Vagina (tissue), 2 donors: ENCODE results near the gene SEPHS2. TPM values are rescaled to one million over a fixed set of nuclear protein-coding genes. Genes with fewer than 3 reads are reported as not detected.
A peak's percentile ranks its signal among the peaks of the same experiment; 100 is the strongest.

Source experiments
- DNase-seq, 2 donors: peaks; one replicate each; pipeline ENCODE4 v3.0.0-alpha.2; 2017; ENCODE audit errors: extremely low spot score in 2 of 2
- H3K27ac ChIP-seq: fragments of 200-600 bp; sonication (generic); one replicate; pipeline ENCODE4 v1.5.1; 2019
- H3K27me3 ChIP-seq: fragments of 200-600 bp; sonication (generic); one replicate; pipeline ENCODE4 v1.5.1; 2019
- H3K36me3 ChIP-seq, 2 donors: fragments of 200-600 bp; sonication (generic); one replicate each; pipeline ENCODE4 v1.5.1; 2017 to 2019
- H3K4me1 ChIP-seq: fragments of 200-600 bp; sonication (generic); one replicate; pipeline ENCODE4 v1.5.1; 2019
- H3K4me3 ChIP-seq, 2 donors: fragments of 200-600 bp; sonication (generic); 1 replicate in 1 of 2; 2 replicates in 1 of 2; pipeline ENCODE4 v1.5.1; 2016 to 2019
- H3K9me3 ChIP-seq: fragments of 200-600 bp; sonication (generic); one replicate; pipeline ENCODE4 v1.5.1; 2019
- CTCF ChIP-seq, 3 experiments: fragments of 450-650 bp in 2 of 3; fragments of 200-600 bp in 1 of 3; sonication (generic) in 1 of 3; IDR thresholded peaks; one replicate each; pipeline ENCODE4 v1.5.1; 2017 to 2019; ENCODE audit warnings: antibody characterized with exemption in 3 of 3, mild to moderate bottlenecking in 2 of 3, moderate library complexity in 2 of 3
- POLR2A ChIP-seq, 2 donors: fragments of 450-650 bp; IDR thresholded peaks; one replicate each; pipeline ENCODE4 v1.6.1; 2017; ENCODE audit warnings: antibody characterized with exemption in 2 of 2, mild to moderate bottlenecking in 2 of 2, moderate library complexity in 2 of 2
- POLR2AphosphoS5 ChIP-seq, 2 donors: sonication (generic); formaldehyde crosslinking; IDR thresholded peaks; one replicate each; pipeline ENCODE4 v1.9.0; 2017; ENCODE audit warnings: antibody characterized with exemption in 2 of 2, mild to moderate bottlenecking in 2 of 2, low read depth in 1 of 2; ENCODE audit not compliant: insufficient read depth in 1 of 2
- intact Hi-C: fragments of 100-400 bp; cut with DNase I; formaldehyde crosslinking; loops from one replicate; pipeline ENCODE4 v1.15.1; 2023
- total RNA-seq: library from RNA; depleted of rRNA; stranded (reverse); fragments of >200 nt; gene quantifications from one replicate; pipeline ENCODE4 v1.2.3, GENCODE V29; 2016

SEPHS2 gene
- total RNA-seq, 1 donor from 2014 or later, result 28.0 TPM

DNA sequence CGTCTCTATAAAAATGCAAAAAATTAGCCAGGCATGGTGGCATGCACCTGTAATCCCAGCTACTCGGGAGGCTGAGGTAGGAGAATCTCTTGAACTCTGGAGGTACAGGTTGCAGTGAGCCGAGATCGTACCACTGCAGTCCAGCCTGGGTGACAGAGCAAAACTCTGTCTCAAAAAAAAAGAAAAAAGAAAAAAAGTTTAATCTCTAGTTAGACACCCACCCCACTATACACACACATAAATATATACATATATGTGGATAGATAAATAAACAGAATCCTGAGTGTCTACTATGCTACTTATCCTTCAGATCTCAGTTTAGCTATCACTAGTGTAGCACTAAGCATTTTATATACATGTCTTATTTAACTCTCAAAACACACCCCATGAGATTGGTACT, 45.6 kb upstream of the SEPHS2 start:
- no peak overlapping the region for H3K27ac ChIP-seq
- H3K4me3 ChIP-seq, result no peak overlapping the region
- H3K4me1 ChIP-seq, result no peaks in the 10 kb centered on the region
- intact Hi-C loops, result no loop called here
- H3K9me3 ChIP-seq, result no peaks in the 10 kb centered on the region
- DNase-seq, result no peak
- H3K27me3 ChIP-seq, result no peaks in the 10 kb centered on the region
- no peaks in the 10 kb centered on the region for H3K36me3 ChIP-seq
- TF ChIP-seq POLR2AphosphoS5 (IDR thresholded peaks at IDR 0.05; ENCODE audit: insufficient read depth in 1 of 2, low read depth in 1 of 2) (no peak), CTCF (IDR thresholded peaks at IDR 0.05) (no peak), POLR2A (IDR thresholded peaks at IDR 0.05) (no peak)

DNA sequence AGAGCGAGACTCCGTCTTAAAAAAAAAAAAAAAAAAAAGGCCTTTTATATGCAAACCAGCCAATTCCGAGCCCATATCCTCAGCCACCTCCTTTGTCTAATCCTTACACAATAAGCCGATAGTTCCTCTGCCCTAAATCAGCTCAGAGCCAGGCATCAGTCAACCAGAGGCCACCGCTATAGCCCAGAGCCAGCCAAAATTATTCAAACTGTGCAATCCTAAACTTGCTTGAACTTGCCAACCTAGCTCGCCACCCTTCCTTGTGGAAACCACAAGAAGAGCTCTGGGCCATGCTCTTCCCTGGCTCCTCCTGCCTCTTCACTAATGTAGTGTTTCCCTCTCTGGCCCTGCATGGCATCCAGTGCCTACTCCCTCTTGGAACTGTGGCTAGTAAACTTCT, 44.5 kb upstream of the SEPHS2 start:
- Histone ChIP-seq H3K27me3 (no peaks in the 10 kb centered on the region), H3K9me3 (no peaks in the 10 kb centered on the region), H3K36me3 (no peaks in the 10 kb centered on the region), H3K4me3 (no peak overlapping the region), H3K27ac (no peak overlapping the region), H3K4me1 (no peaks in the 10 kb centered on the region)
- no peak for DNase-seq
- intact Hi-C loops, result no loop called here
- TF ChIP-seq POLR2A (IDR thresholded peaks at IDR 0.05) (no peak), POLR2AphosphoS5 (IDR thresholded peaks at IDR 0.05; ENCODE audit: insufficient read depth in 1 of 2, low read depth in 1 of 2) (peak in 1 of 2 donors; percentile 35)

DNA sequence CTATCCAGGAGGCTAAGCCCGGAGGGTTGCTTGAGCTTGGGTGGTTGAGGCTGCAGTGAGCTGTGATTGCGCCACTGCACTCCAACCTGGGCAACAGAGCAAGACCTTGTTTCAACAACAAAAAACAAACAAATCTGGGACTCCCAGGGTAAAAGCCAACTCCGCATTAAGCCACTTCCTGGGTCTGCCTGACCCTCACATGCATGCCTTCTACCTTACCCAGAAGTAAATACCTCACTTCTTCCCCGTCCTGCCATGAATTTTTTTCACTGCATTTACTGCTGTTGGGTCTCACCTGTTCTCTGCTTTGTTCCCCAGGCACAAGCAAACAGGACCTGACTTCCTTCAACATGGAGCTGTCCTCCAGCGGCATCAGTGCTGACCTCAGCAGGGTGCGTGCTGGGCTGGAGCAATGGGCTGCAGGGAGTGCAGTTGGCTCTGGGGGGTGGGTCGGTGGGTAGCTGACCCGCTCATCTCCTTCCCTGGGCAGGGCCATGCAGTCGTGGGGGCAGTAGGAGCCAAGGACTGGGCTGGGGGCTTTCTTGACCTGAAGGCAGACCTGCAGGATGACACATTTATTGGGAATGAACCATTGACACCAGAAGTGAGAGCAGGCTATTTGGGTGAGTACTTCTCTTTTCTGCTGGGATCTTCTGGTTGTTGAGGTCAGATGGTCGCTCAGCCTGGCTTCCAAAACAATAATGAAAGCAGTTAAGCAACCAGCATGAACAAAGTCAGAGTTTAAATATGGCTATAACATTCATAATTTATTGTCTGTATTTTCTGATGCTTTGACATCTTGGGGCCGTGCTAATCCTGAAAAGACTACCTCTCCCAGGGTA, 43.3 kb upstream of the SEPHS2 start:
- Histone ChIP-seq H3K27me3 (no peaks in the 10 kb centered on the region), H3K36me3 (no peaks in the 10 kb centered on the region), H3K27ac (no peak overlapping the region), H3K4me3 (no peak overlapping the region), H3K4me1 (no peaks in the 10 kb centered on the region), H3K9me3 (no peaks in the 10 kb centered on the region)
- intact Hi-C loops, result no loop called here
- TF ChIP-seq CTCF (IDR thresholded peaks at IDR 0.05), result no peak
- no peak for TF ChIP-seq POLR2A (IDR thresholded peaks at IDR 0.05)
- no peak for TF ChIP-seq POLR2AphosphoS5 (IDR thresholded peaks at IDR 0.05; ENCODE audit: insufficient read depth in 1 of 2, low read depth in 1 of 2)
- DNase-seq, result no peak

GRCh38 chr16:30485818-30486436, 40.3 kb upstream of the SEPHS2 start:
- TF ChIP-seq POLR2AphosphoS5 (IDR thresholded peaks at IDR 0.05; ENCODE audit: insufficient read depth in 1 of 2, low read depth in 1 of 2), result no peak
- TF ChIP-seq CTCF (IDR thresholded peaks at IDR 0.05), result no peak
- no peak for TF ChIP-seq POLR2A (IDR thresholded peaks at IDR 0.05)
- no peak overlapping the region for H3K27ac ChIP-seq
- H3K36me3 ChIP-seq, result no peaks in the 10 kb centered on the region
- H3K9me3 ChIP-seq, result no peaks in the 10 kb centered on the region
- no peaks in the 10 kb centered on the region for H3K4me1 ChIP-seq
- no peak for DNase-seq
- H3K4me3 ChIP-seq, result no peak overlapping the region
- no peaks in the 10 kb centered on the region for H3K27me3 ChIP-seq
- intact Hi-C loops, result no loop called here

- intact Hi-C loops, result no loop called here
- TF ChIP-seq POLR2A (IDR thresholded peaks at IDR 0.05) (no peak), CTCF (IDR thresholded peaks at IDR 0.05) (no peak), POLR2AphosphoS5 (IDR thresholded peaks at IDR 0.05; ENCODE audit: insufficient read depth in 1 of 2, low read depth in 1 of 2) (no peak)
- Histone ChIP-seq H3K27ac (no peak overlapping the region), H3K27me3 (no peaks in the 10 kb centered on the region), H3K4me1 (no peaks in the 10 kb centered on the region), H3K4me3 (no peak overlapping the region), H3K9me3 (no peaks in the 10 kb centered on the region), H3K36me3 (no peaks in the 10 kb centered on the region)
- DNase-seq, result no peak
Measured at GRCh38 chr16:30484887-30485286, 39.2 kb upstream of the SEPHS2 start.
